B cell (primary cell): ENCODE data around the gene PTPRM. TPM values are rescaled to one million over a fixed set of nuclear protein-coding genes. Genes with fewer than 3 reads are reported as not detected.

ENCODE experiments used
- ATAC-seq: fragments of 200-7000 bp; cut with Tn5 transposase; one replicate; pipeline ENCODE4 v1.10.0; 2021; ENCODE audit warnings: low read depth, mild to moderate bottlenecking, moderate number of reproducible peaks, moderate library complexity
- CTCF ChIA-PET: fragments of 350-600 bp; sonication (Branson Sonifier 250); formaldehyde crosslinking; loops from one replicate; lab custom pipeline; 2021; ENCODE audit warnings: antibody characterized with exemption, inconsistent platforms; lab: Charles Lee
- POLR2A ChIA-PET: fragments of 350-600 bp; sonication (Branson Sonifier 250); formaldehyde crosslinking; loops from one replicate; lab custom pipeline; 2021; ENCODE audit warnings: antibody characterized with exemption; lab: Charles Lee
- DNase-seq: peaks from one replicate; pipeline ENCODE4 v3.0.0; 2013
- H2AFZ ChIP-seq: 2 replicates; pipeline ENCODE4 v1.6.1; 2012; ENCODE audit warnings: mild to moderate bottlenecking, low read depth, low read length; ENCODE audit not compliant: insufficient read depth, poor library complexity, severe bottlenecking
- H3K27ac ChIP-seq, 2 donors: 1 replicate in 1 of 2; 2 replicates in 1 of 2; pipeline ENCODE4 v1.5.1; 2012 to 2013; ENCODE audit warnings: low read length in 2 of 2, mild to moderate bottlenecking in 2 of 2, moderate library complexity in 1 of 2
- H3K27me3 ChIP-seq, 4 experiments: fragments of 200-600 bp in 1 of 4; sonication (generic) in 1 of 4; replicated peaks in 1 of 4; 1 replicate in 2 of 4; 2 replicates in 2 of 4; pipeline versions ENCODE4 v1.6.1 to v1.7.0; 2013 to 2016; ENCODE audit warnings: low read length in 3 of 4, mild to moderate bottlenecking in 2 of 4, mixed read lengths in 1 of 4, moderate library complexity in 1 of 4; ENCODE audit not compliant: insufficient read depth in 4 of 4, control insufficient read depth in 3 of 4; ENCODE audit errors: control extremely low read depth in 1 of 4
- H3K36me3 ChIP-seq, 2 experiments: replicated peaks in 1 of 2; 1 replicate in 1 of 2; 2 replicates in 1 of 2; pipeline versions ENCODE4 v1.6.1 to v1.7.1; 2013; ENCODE audit warnings: low read length in 1 of 2; ENCODE audit not compliant: insufficient read depth in 2 of 2, control insufficient read depth in 1 of 2; ENCODE audit errors: control extremely low read depth in 1 of 2, extremely low read depth in 1 of 2
- H3K4me1 ChIP-seq, 2 donors: fragments of 200-600 bp in 1 of 2; sonication (generic) in 1 of 2; 1 replicate in 1 of 2; 2 replicates in 1 of 2; pipeline versions ENCODE4 v1.5.1 to v1.6.1; 2013 to 2017; ENCODE audit warnings: low read length in 2 of 2; ENCODE audit not compliant: control insufficient read depth in 2 of 2, insufficient read depth in 2 of 2
- H3K4me2 ChIP-seq: replicated peaks from 2 replicates; pipeline ENCODE3; 2012; ENCODE audit warnings: mild to moderate bottlenecking, low read depth, low read length; ENCODE audit not compliant: poor library complexity, severe bottlenecking
- H3K4me3 ChIP-seq, 5 experiments: fragments of 200-600 bp in 1 of 5; sonication (generic) in 1 of 5; 1 replicate in 3 of 5; 2 replicates in 2 of 5; pipeline versions ENCODE4 v1.5.1 to v1.7.0; 2011 to 2016; ENCODE audit warnings: low read length in 4 of 5, mild to moderate bottlenecking in 4 of 5, low read depth in 2 of 5, control low read depth in 1 of 5, moderate library complexity in 1 of 5; ENCODE audit not compliant: insufficient read depth in 1 of 5; ENCODE audit errors: control extremely low read depth in 1 of 5, extremely low read depth in 1 of 5
- H3K79me2 ChIP-seq: fragments of 200-600 bp; sonication (generic); one replicate; pipeline ENCODE4 v1.6.0; 2016; ENCODE audit warnings: low read length; ENCODE audit not compliant: control insufficient read depth, insufficient read depth
- H3K9ac ChIP-seq: fragments of 200-600 bp; sonication (generic); 2 replicates; pipeline ENCODE4 v1.6.1; 2017; ENCODE audit warnings: mild to moderate bottlenecking, low read length, moderate library complexity
- H3K9me3 ChIP-seq, 3 donors: one replicate each; pipeline versions ENCODE4 v1.6.1 to v1.7.1; 2013; ENCODE audit warnings: low read length in 2 of 3; ENCODE audit not compliant: control insufficient read depth in 2 of 3, insufficient read depth in 1 of 3; ENCODE audit errors: control extremely low read depth in 1 of 3
- H4K20me1 ChIP-seq: 2 replicates; pipeline ENCODE4 v1.6.0; 2012; ENCODE audit warnings: mild to moderate bottlenecking, low read length; ENCODE audit not compliant: insufficient read depth, control insufficient read depth, poor library complexity, severe bottlenecking
- H3K27ac Mint-ChIP-seq: one replicate; pipeline ENCODE4 v1.8.0; 2021; ENCODE audit warnings: mixed read lengths
- H3K27me3 Mint-ChIP-seq: one replicate; pipeline ENCODE4 v1.8.0; 2021; ENCODE audit warnings: mixed read lengths
- H3K4me1 Mint-ChIP-seq: one replicate; pipeline ENCODE4 v1.8.0; 2021; ENCODE audit warnings: mixed read lengths
- H3K4me3 Mint-ChIP-seq: one replicate; pipeline ENCODE4 v1.8.0; 2021; ENCODE audit warnings: mixed read lengths
- H3K9me3 Mint-ChIP-seq: one replicate; pipeline ENCODE4 v1.8.0; 2022; ENCODE audit warnings: mixed read lengths; ENCODE audit not compliant: insufficient read depth
- EZH2 ChIP-seq: IDR thresholded peaks from 2 replicates; pipeline ENCODE4 v1.6.1; 2012; ENCODE audit warnings: borderline replicate concordance, low read depth, mild to moderate bottlenecking, moderate library complexity, low read length; ENCODE audit not compliant: insufficient read depth, poor library complexity, severe bottlenecking
- WGBS: methylation state at CpG from one replicate; pipeline ENCODE4 v1.1.5; 2013; ENCODE audit warnings: missing lambda C conversion rate; ENCODE audit not compliant: insufficient coverage; 5-methylcytosine and 5-hydroxymethylcytosine counted together
- intact Hi-C: fragments of 100-400 bp; cut with micrococcal nuclease; formaldehyde crosslinking; loops from one replicate; pipeline ENCODE4 v1.10.0; 2022
- polyA plus RNA-seq: library from polyadenylated mRNA; depleted of rRNA; stranded (reverse); fragments of >200 nt; gene quantifications from 2 replicates; pipeline ENCODE4 v1.2.3, GENCODE V29; 2012
- total RNA-seq, 2 donors: library from RNA; stranded (reverse); fragments of 120-200 nt in 1 of 2; gene quantifications; 1 replicate in 1 of 2; 2 replicates in 1 of 2; pipeline versions ENCODE4 v1.2.3 to v1.2.4, GENCODE V29; 2013 to 2022
- TF ChIP-seq, protein P1 (sequence below): fragments of 200-600 bp; IDR thresholded peaks from one replicate; pipeline ENCODE4 v1.8.0; 2022; ENCODE audit warnings: antibody characterized with exemption, mild to moderate bottlenecking

Gene PTPRM
- total and polyA plus RNA-seq, 2 donors (not counting 1 experiment from before 2014, with no cell fraction given): 0.20 to 0.89 TPM

DNA sequence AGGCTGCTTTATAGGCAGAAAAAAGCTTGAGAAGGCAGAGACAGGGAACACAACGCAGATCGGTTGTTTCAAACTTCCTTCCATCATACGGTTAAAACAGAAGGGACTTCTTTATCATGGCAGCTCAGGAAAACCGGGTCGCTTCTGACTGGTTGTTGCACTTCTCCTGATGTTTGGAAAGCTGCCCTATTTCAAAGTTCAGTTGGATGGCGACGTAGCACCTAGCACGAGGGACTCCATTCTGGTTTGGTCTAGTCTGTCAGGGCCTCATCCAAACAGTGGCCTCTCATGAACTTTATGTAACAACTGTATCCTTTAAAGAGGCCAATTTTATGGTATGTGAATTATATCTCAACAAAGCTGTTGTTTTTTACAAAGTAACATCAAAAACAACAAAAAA lies 832.0 kb downstream of the PTPRM start:
- intact Hi-C loops: no loop called here
- DNase-seq (no peak), ATAC-seq (no peak)
- Histone ChIP-seq H3K27ac (no peak overlapping the region), H3K4me3 (no peak overlapping the region), H3K79me2 (no peaks in the 10 kb centered on the region), H3K4me1 (no peaks in the 10 kb centered on the region), H4K20me1 (no peaks in the 10 kb centered on the region), H3K27me3 (no peaks in the 10 kb centered on the region), H2AFZ (no peak overlapping the region), H3K9ac (no peak overlapping the region), H3K36me3 (no peaks in the 10 kb centered on the region), H3K9me3 (peaks cover 0 to 3% (median 0%) of the 10 kb centered on the region in 3 donors), H3K4me2 (no peak overlapping the region)
- Mint-ChIP-seq H3K4me3 (no peak overlapping the region), H3K4me1 (no peaks in the 10 kb centered on the region), H3K27ac (no peak overlapping the region), H3K27me3 (no peaks in the 10 kb centered on the region), H3K9me3 (no peaks in the 10 kb centered on the region)
- POLR2A ChIA-PET: no interaction called here
- no peak for TF ChIP-seq EZH2
- TF ChIP-seq, protein P1, sequence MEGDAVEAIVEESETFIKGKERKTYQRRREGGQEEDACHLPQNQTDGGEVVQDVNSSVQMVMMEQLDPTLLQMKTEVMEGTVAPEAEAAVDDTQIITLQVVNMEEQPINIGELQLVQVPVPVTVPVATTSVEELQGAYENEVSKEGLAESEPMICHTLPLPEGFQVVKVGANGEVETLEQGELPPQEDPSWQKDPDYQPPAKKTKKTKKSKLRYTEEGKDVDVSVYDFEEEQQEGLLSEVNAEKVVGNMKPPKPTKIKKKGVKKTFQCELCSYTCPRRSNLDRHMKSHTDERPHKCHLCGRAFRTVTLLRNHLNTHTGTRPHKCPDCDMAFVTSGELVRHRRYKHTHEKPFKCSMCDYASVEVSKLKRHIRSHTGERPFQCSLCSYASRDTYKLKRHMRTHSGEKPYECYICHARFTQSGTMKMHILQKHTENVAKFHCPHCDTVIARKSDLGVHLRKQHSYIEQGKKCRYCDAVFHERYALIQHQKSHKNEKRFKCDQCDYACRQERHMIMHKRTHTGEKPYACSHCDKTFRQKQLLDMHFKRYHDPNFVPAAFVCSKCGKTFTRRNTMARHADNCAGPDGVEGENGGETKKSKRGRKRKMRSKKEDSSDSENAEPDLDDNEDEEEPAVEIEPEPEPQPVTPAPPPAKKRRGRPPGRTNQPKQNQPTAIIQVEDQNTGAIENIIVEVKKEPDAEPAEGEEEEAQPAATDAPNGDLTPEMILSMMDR: no peak
- CTCF ChIA-PET: no interaction called here
- 98% methylated on average over 5 of the region's 8 CpGs for WGBS

DNA sequence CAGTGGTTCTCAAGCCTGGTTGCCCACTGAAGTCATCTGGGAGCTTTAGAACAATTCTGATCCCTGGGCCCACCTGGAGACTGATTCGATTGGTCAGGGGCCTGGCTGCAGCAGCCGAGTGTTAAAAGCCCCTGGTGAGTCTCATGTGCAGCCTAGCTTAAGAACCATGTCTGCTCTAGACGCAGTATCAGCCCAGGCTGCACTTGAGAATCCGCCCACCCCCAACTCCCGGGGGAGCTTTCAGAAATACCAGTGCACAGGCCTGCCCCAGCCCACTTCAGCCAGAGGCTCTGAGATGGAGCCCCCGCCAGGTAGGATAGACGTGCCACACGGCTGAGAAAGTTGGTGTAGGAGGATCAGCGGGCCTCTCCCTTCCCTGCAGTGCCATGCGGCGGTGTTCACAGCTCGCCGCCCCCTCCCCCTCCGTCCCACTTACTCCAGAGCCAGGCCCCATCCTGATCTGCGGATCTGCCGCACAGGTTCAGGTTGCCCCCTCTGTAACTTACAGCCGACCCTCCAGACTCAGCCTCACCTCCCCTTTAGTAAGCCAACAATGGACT lies 833.2 kb downstream of the PTPRM start:
- Mint-ChIP-seq H3K27me3 (no peaks in the 10 kb centered on the region), H3K27ac (no peak overlapping the region), H3K9me3 (no peaks in the 10 kb centered on the region), H3K4me3 (no peak overlapping the region), H3K4me1 (no peaks in the 10 kb centered on the region)
- TF ChIP-seq, protein P1: no peak
- TF ChIP-seq EZH2: no peak
- peaks cover 0 to 3% (median 0%) of the 10 kb centered on the region in 3 donors for H3K9me3 ChIP-seq
- ATAC-seq (no peak), DNase-seq (no peak)
- no peaks in the 10 kb centered on the region for H3K4me1 ChIP-seq
- no peaks in the 10 kb centered on the region for H3K79me2 ChIP-seq
- no peak overlapping the region for H3K4me2 ChIP-seq
- H3K27me3 ChIP-seq: no peaks in the 10 kb centered on the region
- H4K20me1 ChIP-seq: no peaks in the 10 kb centered on the region
- ChIA-PET CTCF (no interaction called here), POLR2A (no interaction called here)
- WGBS: 87% methylated on average over 7 of the region's 17 CpGs
- intact Hi-C loops: no loop called here
- no peak overlapping the region for H3K27ac ChIP-seq
- no peak overlapping the region for H2AFZ ChIP-seq
- no peak overlapping the region for H3K4me3 ChIP-seq
- no peak overlapping the region for H3K9ac ChIP-seq
- H3K36me3 ChIP-seq: no peaks in the 10 kb centered on the region
